ENCODE results near the gene PXDC1. TPM values are rescaled to one million over a fixed set of nuclear protein-coding genes. Genes with fewer than 3 reads are reported as not detected.

The PXDC1 gene
- total RNA-seq, 2 experiments from 2014 or later = 0.17 to 0.27 TPM

DNA sequence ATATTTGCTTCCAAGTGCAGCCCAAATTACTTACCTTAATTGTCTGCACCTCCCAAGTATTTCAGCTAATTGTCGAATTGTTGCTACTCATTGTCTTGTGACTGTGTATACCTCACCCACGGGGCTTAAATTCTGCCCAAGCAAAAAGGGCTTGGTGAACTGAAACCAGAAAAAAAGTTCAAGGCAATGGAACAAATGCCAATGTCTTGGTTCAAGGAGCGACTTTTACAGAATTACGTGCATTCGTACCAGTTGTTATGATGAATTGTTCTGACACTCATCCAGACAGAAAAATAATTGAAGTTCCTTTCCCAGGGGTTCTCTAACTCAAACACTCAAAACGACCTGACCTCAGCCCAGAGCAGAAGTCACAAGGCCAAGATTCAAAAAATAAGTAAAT, 13.9 kb upstream of the PXDC1 start:
- H3K27me3 ChIP-seq (ENCODE audit: control insufficient read depth in 1 of 2, insufficient read depth in 2 of 2, low read length in 2 of 2) = peaks cover 0 to 6% of the 10 kb centered on the region in 2 experiments
- TF ChIP-seq, protein P1, sequence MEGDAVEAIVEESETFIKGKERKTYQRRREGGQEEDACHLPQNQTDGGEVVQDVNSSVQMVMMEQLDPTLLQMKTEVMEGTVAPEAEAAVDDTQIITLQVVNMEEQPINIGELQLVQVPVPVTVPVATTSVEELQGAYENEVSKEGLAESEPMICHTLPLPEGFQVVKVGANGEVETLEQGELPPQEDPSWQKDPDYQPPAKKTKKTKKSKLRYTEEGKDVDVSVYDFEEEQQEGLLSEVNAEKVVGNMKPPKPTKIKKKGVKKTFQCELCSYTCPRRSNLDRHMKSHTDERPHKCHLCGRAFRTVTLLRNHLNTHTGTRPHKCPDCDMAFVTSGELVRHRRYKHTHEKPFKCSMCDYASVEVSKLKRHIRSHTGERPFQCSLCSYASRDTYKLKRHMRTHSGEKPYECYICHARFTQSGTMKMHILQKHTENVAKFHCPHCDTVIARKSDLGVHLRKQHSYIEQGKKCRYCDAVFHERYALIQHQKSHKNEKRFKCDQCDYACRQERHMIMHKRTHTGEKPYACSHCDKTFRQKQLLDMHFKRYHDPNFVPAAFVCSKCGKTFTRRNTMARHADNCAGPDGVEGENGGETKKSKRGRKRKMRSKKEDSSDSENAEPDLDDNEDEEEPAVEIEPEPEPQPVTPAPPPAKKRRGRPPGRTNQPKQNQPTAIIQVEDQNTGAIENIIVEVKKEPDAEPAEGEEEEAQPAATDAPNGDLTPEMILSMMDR (IDR thresholded peaks at IDR 0.05) = no peak
- Mint-ChIP-seq H3K36me3 (ENCODE audit: low read depth) (no peaks in the 10 kb centered on the region), H3K27ac (no peak overlapping the region), H3K27me3 (peaks cover 48% of the 10 kb centered on the region), H3K9me3 (no peaks in the 10 kb centered on the region), H3K4me3 (no peak overlapping the region), H3K4me1 (ENCODE audit: low read depth) (no peaks in the 10 kb centered on the region)
- H3K4me1 ChIP-seq (ENCODE audit: insufficient read depth, low read length) = no peaks in the 10 kb centered on the region
- no peak overlapping the region for H3K4me3 ChIP-seq (ENCODE audit: low read length)
- ChIA-PET CTCF (no interaction called here), POLR2A (no interaction called here)
- no peak for DNase-seq
- H3K36me3 ChIP-seq (ENCODE audit: insufficient read depth, low read length) = no peaks in the 10 kb centered on the region
- no peaks in the 10 kb centered on the region for H3K9me3 ChIP-seq (ENCODE audit: control insufficient read depth in 1 of 2, insufficient read depth in 1 of 2, low read length in 2 of 2)
- H3K27ac ChIP-seq (ENCODE audit: low read depth in 1 of 2, low read length in 2 of 2) = no peak overlapping the region
- no peak for ATAC-seq (ENCODE audit: poor library complexity)
- intact Hi-C loops (cut with DNase I, micrococcal nuclease) = no loop called here

DNA sequence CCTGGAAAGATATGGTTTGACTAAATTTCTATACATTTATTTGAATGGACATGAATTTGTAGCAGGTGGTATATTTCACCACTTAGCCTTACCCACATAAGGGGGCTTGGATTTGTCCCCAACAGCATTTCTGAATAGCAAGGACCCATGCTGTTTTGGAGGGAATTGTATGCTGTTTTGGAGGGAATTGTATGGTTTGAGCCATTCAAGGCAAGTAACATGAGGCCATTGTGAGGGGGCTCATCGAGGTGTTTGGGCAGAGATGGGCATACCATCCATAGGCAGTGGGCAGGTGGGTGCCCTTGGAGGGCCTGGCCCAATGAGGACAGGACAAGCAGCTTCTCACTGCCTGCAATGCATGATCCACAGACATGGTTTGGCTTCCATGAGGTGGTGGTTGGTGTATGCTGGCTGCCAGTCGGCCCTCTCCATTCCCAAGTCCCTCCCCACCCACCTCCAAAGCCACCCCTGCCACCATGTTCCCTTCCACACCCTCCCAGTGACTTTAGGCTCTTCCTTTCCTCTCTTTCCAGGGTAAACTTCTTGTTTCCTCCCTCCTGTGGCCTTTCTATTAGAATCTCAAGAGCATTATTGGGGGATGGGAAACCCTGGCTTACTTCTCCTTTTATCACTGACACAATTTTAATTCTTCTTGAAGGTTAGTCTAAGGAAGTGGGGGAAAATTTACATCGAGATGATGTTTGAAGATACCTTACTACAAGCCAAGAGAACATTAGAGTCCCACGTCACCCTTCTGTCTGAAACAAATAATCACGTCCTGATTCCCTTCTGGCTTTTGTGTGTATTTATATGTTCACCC, 13.2 kb upstream of the PXDC1 start:
- POLR2A ChIA-PET = no interaction called here
- Mint-ChIP-seq H3K4me1 (ENCODE audit: low read depth) (no peaks in the 10 kb centered on the region), H3K4me3 (no peak overlapping the region), H3K36me3 (ENCODE audit: low read depth) (no peaks in the 10 kb centered on the region), H3K27me3 (peaks cover 41% of the 10 kb centered on the region), H3K27ac (no peak overlapping the region), H3K9me3 (no peaks in the 10 kb centered on the region)
- intact Hi-C loops (cut with DNase I, micrococcal nuclease) = no loop called here
- DNase-seq (no peak), ATAC-seq (ENCODE audit: poor library complexity) (no peak)
- H3K9me3 ChIP-seq (ENCODE audit: control insufficient read depth in 1 of 2, insufficient read depth in 1 of 2, low read length in 2 of 2) = no peaks in the 10 kb centered on the region
- TF ChIP-seq, protein P1 (IDR thresholded peaks at IDR 0.05) = no peak
- no peaks in the 10 kb centered on the region for H3K4me1 ChIP-seq (ENCODE audit: insufficient read depth, low read length)
- no peak overlapping the region for H3K27ac ChIP-seq (ENCODE audit: low read depth in 1 of 2, low read length in 2 of 2)
- no peaks in the 10 kb centered on the region for H3K36me3 ChIP-seq (ENCODE audit: insufficient read depth, low read length)
- CTCF ChIA-PET = no interaction called here
- H3K27me3 ChIP-seq (ENCODE audit: control insufficient read depth in 1 of 2, insufficient read depth in 2 of 2, low read length in 2 of 2) = peaks cover 0 to 3% of the 10 kb centered on the region in 2 experiments
- H3K4me3 ChIP-seq (ENCODE audit: low read length) = no peak overlapping the region

DNA sequence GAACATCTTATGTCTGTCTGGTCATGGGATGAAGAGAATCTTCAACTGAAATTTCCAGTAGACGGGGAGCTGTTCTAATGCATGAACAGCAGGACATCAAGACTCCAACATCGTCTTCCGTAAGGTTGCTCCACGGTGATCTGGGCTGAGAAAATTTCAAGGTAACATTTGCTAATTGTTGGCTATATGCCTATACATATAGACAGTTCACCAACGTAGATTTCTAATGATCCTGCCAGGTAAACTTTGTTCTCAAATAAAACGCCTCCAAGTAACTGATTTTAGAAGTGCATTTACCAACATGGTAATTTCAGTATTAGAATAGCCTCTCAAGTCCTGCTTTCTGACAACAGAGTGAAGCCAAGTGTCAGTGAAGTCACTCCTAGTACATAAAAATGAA, 11.3 kb upstream of the PXDC1 start:
- no peak overlapping the region for H3K27ac Mint-ChIP-seq
- CTCF ChIA-PET = no interaction called here
- peaks cover 0 to 3% of the 10 kb centered on the region in 2 experiments for H3K27me3 ChIP-seq (ENCODE audit: control insufficient read depth in 1 of 2, insufficient read depth in 2 of 2, low read length in 2 of 2)

More for the DNA sequence above, 11.3 kb upstream of the PXDC1 start:
- H3K27ac ChIP-seq (ENCODE audit: low read depth in 1 of 2, low read length in 2 of 2) = no peak overlapping the region
- no peaks in the 10 kb centered on the region for H3K4me1 ChIP-seq (ENCODE audit: insufficient read depth, low read length)
- no peak overlapping the region for H3K4me3 ChIP-seq (ENCODE audit: low read length)
- ATAC-seq (ENCODE audit: poor library complexity) (no peak), DNase-seq (no peak)
- Mint-ChIP-seq H3K4me1 (ENCODE audit: low read depth) (no peaks in the 10 kb centered on the region), H3K4me3 (no peak overlapping the region), H3K27me3 (peaks cover 31% of the 10 kb centered on the region), H3K9me3 (no peaks in the 10 kb centered on the region), H3K36me3 (ENCODE audit: low read depth) (no peaks in the 10 kb centered on the region)
- H3K9me3 ChIP-seq (ENCODE audit: control insufficient read depth in 1 of 2, insufficient read depth in 1 of 2, low read length in 2 of 2) = peaks cover 0 to 2% of the 10 kb centered on the region in 2 experiments
- TF ChIP-seq, protein P1 (IDR thresholded peaks at IDR 0.05) = no peak
- intact Hi-C loops (cut with DNase I, micrococcal nuclease) = no loop called here
- H3K36me3 ChIP-seq (ENCODE audit: insufficient read depth, low read length) = no peaks in the 10 kb centered on the region
- POLR2A ChIA-PET = no interaction called here

Measured in CD4-positive, alpha-beta T cell (primary cell).